Embryonic facial prominence (tissue), 1 donor: ENCODE data around the gene SGPL1.

Source experiments
- DNase-seq: peaks from one replicate; pipeline ENCODE4 v3.0.0-alpha.2; 2016; ENCODE audit errors: extremely low spot score

The SGPL1 gene

DNA sequence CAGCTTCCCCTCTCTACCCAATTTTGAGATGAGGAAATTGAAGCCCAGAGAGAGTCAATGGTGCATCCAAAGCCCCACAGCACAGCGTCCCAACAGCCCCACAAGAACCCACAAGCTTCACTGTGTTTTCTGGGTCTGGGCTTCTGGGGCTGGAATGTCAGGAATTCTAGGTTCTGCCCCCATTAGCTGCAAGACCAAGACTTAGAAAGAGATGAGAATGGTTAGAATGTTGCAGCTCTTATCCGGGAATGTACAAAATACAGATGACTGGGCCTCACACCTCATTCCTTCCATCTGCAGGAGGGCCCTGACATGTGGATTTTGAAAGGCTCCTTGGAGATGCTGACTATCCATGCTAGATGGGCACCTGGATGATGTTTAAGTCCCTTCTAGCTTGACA lies 6.0 kb upstream of the SGPL1 start:
- no peak for DNase-seq

DNA sequence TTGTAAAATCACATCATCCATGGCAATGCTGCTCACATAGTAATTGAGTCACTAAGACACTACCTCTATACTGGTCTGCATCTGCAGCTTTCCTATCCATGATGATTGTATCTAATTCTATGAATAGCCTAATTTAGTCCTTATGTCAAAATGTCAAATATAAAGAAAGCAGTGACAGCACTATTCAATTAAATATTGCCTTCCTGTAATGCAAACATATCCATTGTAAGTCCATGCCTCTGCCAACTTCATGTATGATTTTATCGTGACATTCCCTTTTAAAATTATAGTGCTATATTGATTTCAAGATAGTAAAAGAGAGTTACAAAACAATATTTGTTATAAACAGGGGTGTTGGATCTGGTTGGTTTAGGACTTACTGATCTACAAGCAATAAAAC lies 4.8 kb upstream of the SGPL1 start:
- DNase-seq: no peak

DNA sequence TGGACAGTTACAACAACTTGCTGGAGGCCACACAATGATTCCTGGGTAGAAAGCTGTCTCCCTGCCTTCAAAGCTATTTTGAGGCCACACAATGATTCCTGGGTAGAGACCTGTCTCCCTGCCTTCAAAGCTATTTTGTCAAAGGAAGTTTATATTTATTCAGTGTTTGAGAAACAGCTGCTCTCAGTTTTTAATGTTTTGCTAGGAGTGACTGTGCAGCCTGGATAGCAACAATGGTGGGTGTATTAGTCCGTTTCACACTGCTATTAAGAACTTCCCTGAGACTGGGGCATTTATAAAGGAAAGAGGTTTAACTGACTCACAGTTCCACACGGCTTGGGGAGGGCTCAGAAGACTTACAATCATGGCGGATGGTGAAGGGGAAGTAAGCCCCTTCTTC lies 3.9 kb upstream of the SGPL1 start:
- DNase-seq: no peak

DNA sequence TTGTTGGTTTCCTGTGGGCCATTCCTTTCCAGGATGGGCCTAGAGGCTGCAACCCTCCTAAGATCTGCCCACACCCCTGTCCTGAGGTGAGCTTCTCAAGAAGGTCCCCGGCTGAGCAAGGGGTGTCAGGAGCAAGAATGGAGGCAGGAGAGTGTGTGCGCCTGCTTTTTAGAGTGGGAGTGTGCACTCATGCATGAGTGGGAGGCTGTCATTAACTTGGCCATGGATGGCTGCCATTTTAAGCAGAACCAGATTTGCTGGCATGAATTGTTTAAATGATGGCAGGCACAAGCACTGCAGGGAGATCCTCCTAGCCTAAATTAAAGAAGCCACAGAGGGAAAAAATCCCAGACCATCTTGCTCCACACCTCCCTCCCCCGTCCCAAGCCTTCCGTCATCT lies 2.9 kb upstream of the SGPL1 start:
- no peak for DNase-seq

GRCh38 chr10:70814126-70814525 lies 1.6 kb upstream of the SGPL1 start:
- no peak for DNase-seq

DNA sequence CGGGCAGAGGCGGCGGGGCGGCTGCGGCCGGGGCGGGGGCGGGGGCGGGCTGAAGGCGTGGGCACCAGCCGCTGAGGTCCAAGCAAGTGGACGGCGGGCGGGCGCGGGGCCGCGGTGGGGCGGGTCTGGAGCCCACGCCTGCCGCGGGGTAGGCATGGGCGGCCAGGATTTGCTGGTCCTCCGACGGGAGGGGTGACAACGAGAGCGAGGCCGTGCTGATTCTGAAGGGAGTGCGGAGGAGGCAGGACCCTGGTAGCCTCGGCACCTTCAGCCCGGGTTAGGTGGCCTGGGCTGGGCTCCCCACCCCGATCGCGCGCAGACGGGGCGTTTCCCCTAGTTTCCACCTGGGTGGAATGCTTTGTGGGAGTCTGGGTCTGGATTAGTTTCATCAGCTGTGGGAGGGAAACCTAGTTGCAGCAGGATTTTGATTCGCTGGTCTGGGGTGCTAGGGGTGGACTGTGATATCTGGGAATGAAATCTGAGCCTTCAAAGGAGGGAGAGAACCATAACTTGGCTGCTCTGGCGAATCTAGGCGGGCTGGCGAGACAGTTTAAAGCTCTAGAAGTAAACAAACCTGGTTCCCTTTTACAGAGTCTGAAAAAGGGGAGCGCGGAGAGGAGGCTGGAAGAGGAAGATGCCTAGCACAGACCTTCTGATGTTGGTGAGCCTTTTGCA lies 609 bp downstream of the SGPL1 start:
- DNase-seq: peak; percentile 79

- DNase-seq: no peak
These were observed 5.4 kb downstream of the SGPL1 start for GRCh38 chr10:70820976-70821750.

DNA sequence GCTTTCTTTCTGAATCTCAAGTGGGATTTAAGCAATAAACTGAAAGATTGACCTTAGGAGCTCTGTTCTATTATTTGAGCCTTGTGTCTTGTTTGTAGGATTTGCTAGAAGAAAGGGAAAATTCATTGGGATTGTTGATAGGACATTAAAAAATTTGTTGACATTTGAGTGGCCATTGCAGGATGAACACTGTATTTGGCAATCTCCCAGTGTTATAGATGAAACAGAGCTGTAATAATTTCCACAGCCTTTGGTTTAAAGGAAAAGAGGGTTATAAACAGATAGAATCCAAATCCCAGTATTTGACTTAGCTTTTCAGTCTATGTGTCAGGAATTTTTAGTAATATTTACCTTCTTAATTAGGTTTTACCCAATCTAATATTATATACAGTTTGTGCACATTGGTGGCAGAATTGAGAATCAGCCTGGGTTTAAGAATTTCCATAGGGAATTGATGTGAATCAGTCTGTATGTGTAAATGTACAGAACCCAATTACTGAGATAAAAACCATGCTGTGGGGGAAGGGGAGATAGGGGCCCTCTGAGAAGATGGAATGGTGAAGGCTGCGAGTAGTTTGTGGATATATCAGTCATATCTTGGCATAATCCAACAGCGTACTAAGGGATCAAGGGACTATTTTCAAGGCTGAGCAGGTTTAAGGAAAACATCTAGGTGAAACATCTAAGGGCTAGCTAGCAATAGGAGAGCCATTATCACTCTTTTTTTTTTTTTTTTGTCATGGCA lies 6.5 kb downstream of the SGPL1 start:
- DNase-seq: no peak

GRCh38 chr10:70827086-70827757 lies 11.5 kb downstream of the SGPL1 start:
- no peak for DNase-seq

- no peak for DNase-seq
These were observed 13.2 kb downstream of the SGPL1 start for GRCh38 chr10:70828923-70829322.

- no peak for DNase-seq
These were observed 13.8 kb downstream of the SGPL1 start for GRCh38 chr10:70829543-70829942.

- DNase-seq: no peak
These were observed 14.4 kb downstream of the SGPL1 start for GRCh38 chr10:70830164-70830563.

DNA sequence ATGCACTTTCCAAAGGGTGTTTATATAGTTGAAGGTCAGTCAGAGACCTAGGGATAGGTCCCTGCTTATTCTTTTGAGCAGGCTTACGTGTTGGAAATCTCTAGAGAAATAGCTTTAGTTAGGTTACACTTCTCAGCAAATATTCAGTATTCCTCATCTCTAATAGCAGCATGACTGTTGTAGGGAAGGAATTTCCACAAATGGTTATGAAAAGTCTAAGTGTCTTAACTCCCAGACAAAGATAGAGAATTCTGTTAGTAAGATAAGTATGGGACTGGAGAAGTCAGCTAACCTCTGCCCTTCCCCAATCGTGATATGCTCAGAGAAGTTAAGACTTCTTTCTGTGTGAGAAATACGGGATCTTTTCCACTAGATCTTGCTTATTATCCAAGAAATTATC lies 16.5 kb downstream of the SGPL1 start:
- DNase-seq: no peak

DNA sequence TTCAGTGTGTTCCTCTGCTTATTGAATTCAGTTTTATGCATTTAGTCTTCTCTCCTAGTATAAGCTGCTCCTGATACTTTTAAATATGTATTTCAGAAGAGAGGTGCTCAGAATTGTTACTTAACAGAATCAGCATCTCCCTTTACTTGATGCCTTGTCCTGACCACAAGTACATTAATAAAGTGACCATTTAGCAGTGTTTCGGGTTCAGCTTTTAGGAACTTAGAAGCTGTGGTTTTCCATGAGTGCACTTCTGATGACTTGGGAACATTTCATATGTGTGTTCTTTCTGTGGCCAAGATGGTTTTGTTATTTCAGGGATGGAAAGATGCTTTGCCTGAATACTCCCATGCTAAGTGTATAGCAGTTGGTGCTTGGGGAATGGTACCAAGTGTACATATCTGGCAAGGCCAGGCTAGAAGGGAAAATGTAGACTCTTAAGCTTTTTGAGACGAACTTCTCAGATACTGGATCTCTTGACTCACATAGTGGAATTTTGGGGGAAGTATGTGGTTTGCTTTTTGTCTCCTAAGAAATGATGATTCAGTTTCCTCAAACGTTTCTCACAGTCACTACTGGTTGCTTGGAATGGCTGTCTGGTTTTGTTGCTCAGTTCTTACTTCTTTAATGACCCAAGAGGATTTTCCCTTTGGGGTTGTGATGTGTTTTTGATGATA lies 17.2 kb downstream of the SGPL1 start:
- DNase-seq: no peak

- no peak for DNase-seq
These were observed 17.9 kb downstream of the SGPL1 start for GRCh38 chr10:70833601-70834000.

GRCh38 chr10:70834021-70834420 lies 18.3 kb downstream of the SGPL1 start:
- DNase-seq: no peak

DNA sequence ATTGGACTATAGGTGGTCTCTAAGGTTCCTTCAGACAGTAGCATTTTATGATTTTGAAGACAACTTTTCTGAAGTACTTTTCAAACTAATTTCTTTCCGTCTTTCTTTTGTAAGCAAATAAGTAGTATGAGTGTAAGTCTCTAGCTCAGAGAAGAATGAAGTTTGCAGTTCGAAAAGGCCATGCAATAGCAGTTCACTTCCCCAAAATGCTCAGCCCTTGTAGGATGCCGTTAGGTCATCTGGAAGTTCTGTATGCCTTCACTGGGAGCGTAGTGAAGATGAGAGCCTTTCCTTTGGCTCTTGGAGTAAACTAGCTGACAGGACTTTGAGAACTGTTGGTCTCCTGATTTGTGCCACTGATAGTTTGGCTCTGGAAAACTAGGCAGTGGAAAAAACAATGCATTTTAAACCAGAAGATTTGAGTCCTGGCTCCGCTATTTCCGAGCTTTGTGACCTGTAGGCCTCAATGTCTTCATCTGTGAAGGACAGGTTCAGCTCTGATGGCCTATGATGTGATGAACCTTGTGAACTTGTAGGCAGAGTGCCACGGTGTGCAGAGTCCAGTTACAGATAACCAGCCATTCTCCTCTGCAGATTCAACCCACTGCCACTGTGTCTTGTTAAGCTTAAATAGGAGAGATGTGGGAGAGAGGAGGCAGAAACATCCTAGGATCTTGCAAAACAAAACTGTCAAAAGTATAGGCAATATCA lies 18.8 kb downstream of the SGPL1 start:
- DNase-seq: no peak

DNA sequence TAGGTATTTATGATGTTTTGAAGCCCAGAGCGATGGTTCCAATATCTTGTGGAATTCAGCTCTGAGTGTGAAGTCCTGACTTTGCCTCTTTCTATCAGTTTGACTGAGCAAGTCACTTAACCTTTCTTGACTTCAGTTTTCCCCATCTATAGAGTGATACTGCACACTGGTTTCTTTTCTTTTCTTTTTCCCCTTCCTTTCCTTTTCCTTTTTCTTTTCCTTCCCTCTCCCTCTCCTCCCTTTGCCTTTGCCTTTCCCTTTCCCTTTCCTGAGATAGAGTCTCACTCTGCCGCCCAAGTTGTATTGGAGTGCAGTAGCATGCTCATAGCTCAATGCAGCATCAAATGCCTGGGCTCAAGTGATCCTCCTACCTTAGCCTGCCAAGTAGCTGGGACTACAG lies 20.6 kb downstream of the SGPL1 start:
- DNase-seq: no peak

DNA sequence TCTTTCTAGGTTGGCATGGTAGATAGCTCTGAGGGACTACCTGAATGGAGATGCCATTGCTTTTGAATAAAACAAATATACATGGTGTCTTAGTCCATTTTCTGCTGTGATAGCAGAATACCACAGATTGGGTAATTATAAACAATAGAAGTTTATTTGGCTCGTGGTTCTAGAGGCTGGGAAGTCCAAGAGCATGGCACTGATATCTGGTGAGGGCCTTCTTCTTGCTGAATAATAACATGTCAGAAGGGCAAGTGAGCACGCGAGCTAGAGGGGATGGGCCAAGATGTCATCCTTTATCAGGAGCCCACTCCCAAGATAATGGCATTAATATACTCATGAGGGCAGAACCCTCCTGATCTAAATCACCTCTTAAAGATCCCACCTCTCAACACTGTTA lies 21.9 kb downstream of the SGPL1 start:
- no peak for DNase-seq

- DNase-seq: no peak
These were observed 22.6 kb downstream of the SGPL1 start for GRCh38 chr10:70838270-70838805.

DNA sequence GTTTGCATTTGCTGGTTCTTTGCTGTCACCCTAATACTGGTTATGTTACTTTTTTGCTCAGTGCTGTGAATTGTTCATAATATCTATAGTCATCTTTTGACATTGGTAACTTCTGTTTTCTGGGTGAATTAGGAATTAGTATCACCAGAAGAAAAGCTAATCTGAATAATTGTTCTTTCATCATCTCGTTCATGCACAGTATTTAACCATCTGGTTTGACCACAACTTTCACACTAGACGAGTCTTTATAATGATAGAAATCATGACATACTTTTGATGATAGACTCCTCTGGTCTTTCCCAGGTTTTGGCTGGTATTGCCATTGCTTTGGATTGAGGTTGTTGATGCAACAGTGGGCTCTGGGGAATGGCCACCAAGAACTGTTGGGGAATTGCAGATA lies 25.1 kb downstream of the SGPL1 start:
- DNase-seq: no peak
